WTC11 (cell line): ENCODE data around the gene GSTT2. TPM values are rescaled to one million over a fixed set of nuclear protein-coding genes. Genes with fewer than 3 reads are reported as not detected.

Experiments used
- ATAC-seq: fragments of 200-7000 bp; cut with Tn5 transposase; 2 replicates; pipeline ENCODE4 v1.10.0; 2021; ENCODE audit warnings: mild to moderate bottlenecking, moderate library complexity
- CTCF ChIA-PET: fragments of 300-600 bp; sonication (Branson Sonifier 250); formaldehyde crosslinking; loops from one replicate; lab custom pipeline; 2021; ENCODE audit warnings: antibody characterized with exemption; lab: Charles Lee
- POLR2A ChIA-PET: fragments of 350-600 bp; sonication (Branson Sonifier 250); formaldehyde crosslinking; loops from one replicate; lab custom pipeline; 2021; ENCODE audit warnings: antibody characterized with exemption; lab: Charles Lee
- DNase-seq: peaks from one replicate; pipeline ENCODE4 v3.0.0; 2021; ENCODE audit warnings: low spot score
- H3K27ac Mint-ChIP-seq: 2 replicates; pipeline ENCODE4 v1.8.0; 2021; ENCODE audit warnings: mixed read lengths
- H3K27me3 Mint-ChIP-seq: 2 replicates; pipeline ENCODE4 v1.8.0; 2021; ENCODE audit warnings: low read depth, mild to moderate bottlenecking, moderate library complexity, mixed read lengths
- H3K36me3 Mint-ChIP-seq: 2 replicates; pipeline ENCODE4 v1.8.0; 2021; ENCODE audit warnings: mixed read lengths
- H3K4me1 Mint-ChIP-seq: 2 replicates; pipeline ENCODE4 v1.8.0; 2022; ENCODE audit warnings: mixed read lengths
- H3K4me3 Mint-ChIP-seq: 2 replicates; pipeline ENCODE4 v1.8.0; 2021; ENCODE audit warnings: mild to moderate bottlenecking, moderate library complexity, mixed read lengths
- H3K9me3 Mint-ChIP-seq: 2 replicates; pipeline ENCODE4 v1.8.0; 2021; ENCODE audit warnings: mixed read lengths
- AFF4 ChIP-seq: sonication (generic); formaldehyde crosslinking; IDR thresholded peaks from 2 replicates; pipeline ENCODE4 v1.8.1; 2023; ENCODE audit warnings: mild to moderate bottlenecking, missing genetic modification reagents, borderline replicate concordance
- ATF1 ChIP-seq: sonication (generic); formaldehyde crosslinking; IDR thresholded peaks from 2 replicates; pipeline ENCODE4 v1.8.1; 2023; ENCODE audit warnings: mild to moderate bottlenecking, moderate library complexity, missing genetic modification reagents
- CREM ChIP-seq: sonication (generic); formaldehyde crosslinking; IDR thresholded peaks from 2 replicates; pipeline ENCODE4 v1.8.1; 2022; ENCODE audit warnings: mild to moderate bottlenecking, missing genetic modification reagents, moderate library complexity
- FOXK1 ChIP-seq: sonication (generic); formaldehyde crosslinking; IDR thresholded peaks from 2 replicates; pipeline ENCODE4 v1.8.0; 2022; ENCODE audit warnings: mild to moderate bottlenecking, moderate library complexity, missing genetic modification reagents
- HMGA2 ChIP-seq: fragments of 250-450 bp; sonication (Bioruptor Pico); IDR thresholded peaks from 2 replicates; pipeline ENCODE4 v1.4.0; 2021; ENCODE audit warnings: mild to moderate bottlenecking, moderate library complexity
- HMGXB4 ChIP-seq: sonication (generic); formaldehyde crosslinking; IDR thresholded peaks from 2 replicates; pipeline ENCODE4 v1.8.1; 2023; ENCODE audit warnings: mild to moderate bottlenecking, moderate library complexity, missing genetic modification reagents
- MLX ChIP-seq: sonication (generic); formaldehyde crosslinking; IDR thresholded peaks from 2 replicates; pipeline ENCODE4 v1.8.1; 2023; ENCODE audit warnings: mild to moderate bottlenecking, missing genetic modification reagents, moderate library complexity
- NR2C2 ChIP-seq: sonication (generic); formaldehyde crosslinking; IDR thresholded peaks from 2 replicates; pipeline ENCODE4 v1.8.0; 2022; ENCODE audit warnings: mild to moderate bottlenecking, missing genetic modification reagents
- PRRX2 ChIP-seq: fragments of 250-450 bp; sonication (Bioruptor Pico); IDR thresholded peaks from 2 replicates; pipeline ENCODE4 v1.8.0; 2021; ENCODE audit warnings: mild to moderate bottlenecking
- RORB ChIP-seq: fragments of 250-450 bp; sonication (Bioruptor Pico); IDR thresholded peaks from 2 replicates; pipeline ENCODE4 v1.9.0; 2021; ENCODE audit warnings: mild to moderate bottlenecking
- TCF7 ChIP-seq: sonication (generic); formaldehyde crosslinking; IDR thresholded peaks from 2 replicates; pipeline ENCODE4 v1.8.0; 2022; ENCODE audit warnings: mild to moderate bottlenecking, low read depth, missing genetic modification reagents, moderate library complexity
- USF1 ChIP-seq: sonication (generic); formaldehyde crosslinking; IDR thresholded peaks from 2 replicates; pipeline ENCODE4 v1.8.0; 2022; ENCODE audit warnings: mild to moderate bottlenecking, missing genetic modification reagents
- ZBTB43 ChIP-seq: sonication (generic); formaldehyde crosslinking; IDR thresholded peaks from 2 replicates; pipeline ENCODE4 v1.8.1; 2023; ENCODE audit warnings: mild to moderate bottlenecking, missing genetic modification reagents
- ZNF317 ChIP-seq: sonication (generic); formaldehyde crosslinking; IDR thresholded peaks from 2 replicates; pipeline ENCODE4 v1.8.1; 2023; ENCODE audit warnings: low read depth, mild to moderate bottlenecking, moderate library complexity, missing genetic modification reagents, borderline replicate concordance
- total RNA-seq: library from RNA; stranded (reverse); gene quantifications from 3 replicates; pipeline ENCODE4 v1.2.3, GENCODE V29; 2021

The GSTT2 gene
- total RNA-seq, 1 experiment from 2014 or later, result 0.50 TPM

- no peak for TF ChIP-seq MLX
- TF ChIP-seq PRRX2 (CRISPR knock-in tag), result no peak
- no peak for TF ChIP-seq NR2C2
- no peak for TF ChIP-seq HMGA2
These were observed 47.5 kb downstream of the GSTT2 start (continued) for GRCh38 chr22:24027389-24027975.

GRCh38 chr22:24027991-24028390 lies 48.1 kb downstream of the GSTT2 start:
- no peaks in the 10 kb centered on the region for H3K36me3 Mint-ChIP-seq
- no peak overlapping the region for H3K4me3 Mint-ChIP-seq
- no peak for TF ChIP-seq CREM (CRISPR knock-in tag)
- TF ChIP-seq ATF1 (CRISPR knock-in tag), result no peak
- no peak for TF ChIP-seq NR2C2
- H3K4me1 Mint-ChIP-seq, result peaks cover 6% of the 10 kb centered on the region
- DNase-seq (no peak), ATAC-seq (no peak)
- H3K27me3 Mint-ChIP-seq, result no peaks in the 10 kb centered on the region
- no peak overlapping the region for H3K27ac Mint-ChIP-seq
- ChIA-PET CTCF (no interaction called here), POLR2A (no interaction called here)
- H3K9me3 Mint-ChIP-seq, result no peaks in the 10 kb centered on the region

- H3K27ac Mint-ChIP-seq, result peak overlapping the region; percentile 31; the same call in 1 of the 2 replicates
- POLR2A ChIA-PET, result no interaction called here
- DNase-seq (no peak), ATAC-seq (no peak)
- peaks cover 6% of the 10 kb centered on the region for H3K4me1 Mint-ChIP-seq
- no peak for TF ChIP-seq RORB (CRISPR knock-in tag)
- no peak for TF ChIP-seq ZBTB43
- TF ChIP-seq TCF7 (CRISPR knock-in tag), result no peak
- TF ChIP-seq FOXK1 (CRISPR knock-in tag), result no peak
- TF ChIP-seq HMGXB4 (CRISPR knock-in tag), result no peak
- TF ChIP-seq USF1 (CRISPR knock-in tag), result no peak
- no peak for TF ChIP-seq ZNF317 (CRISPR knock-in tag)
- no peak for TF ChIP-seq AFF4 (CRISPR knock-in tag)
- TF ChIP-seq, all 79 proteins: peak for 0
- Mint-ChIP-seq H3K9me3 (no peaks in the 10 kb centered on the region), H3K27me3 (no peaks in the 10 kb centered on the region), H3K4me3 (no peak overlapping the region), H3K36me3 (no peaks in the 10 kb centered on the region)
- CTCF ChIA-PET, result no interaction called here
These were observed 48.6 kb downstream of the GSTT2 start for GRCh38 chr22:24028533-24028932.
